Panc1 (cell line): Measurements from ENCODE around the gene ARHGAP6. TPM values are rescaled to one million over a fixed set of nuclear protein-coding genes. Genes with fewer than 3 reads are reported as not detected.

Experiments
- ATAC-seq: fragments of 200-7000 bp; cut with Tn5 transposase; 2 replicates; pipeline ENCODE4 v1.9.1; 2020; ENCODE audit warnings: mild to moderate bottlenecking, moderate library complexity
- BruUV-seq: library from RNA; stranded (reverse); fragments of 400-500 nt; replicated peaks from 2 replicates; lab custom pipeline; 2021; lab: Mats Ljungman, UMichigan
- CTCF ChIA-PET: fragments of 300-600 bp; sonication (Branson Sonifier 250); formaldehyde crosslinking; loops from one replicate; lab custom pipeline; 2022; ENCODE audit warnings: antibody characterized with exemption; lab: Charles Lee
- POLR2A ChIA-PET: fragments of 300-600 bp; sonication (Branson Sonifier 250); formaldehyde crosslinking; loops from one replicate; lab custom pipeline; 2022; ENCODE audit warnings: antibody characterized with exemption; lab: Charles Lee
- DNase-seq: peaks from one replicate; pipeline ENCODE4 v3.0.0-alpha.2; 2010; ENCODE audit warnings: low read depth, low spot score
- H3K27ac ChIP-seq: 2 replicates; pipeline ENCODE4 v1.5.1; 2011; ENCODE audit warnings: mild to moderate bottlenecking, low read length, inconsistent platforms
- H3K27me3 ChIP-seq: fragments of 200-500 bp; sonication (Bioruptor generic); 2 replicates; pipeline ENCODE4 v1.6.0; 2014; ENCODE audit warnings: low read length, inconsistent platforms; ENCODE audit not compliant: control insufficient read depth, insufficient read depth
- H3K36me3 ChIP-seq: fragments of 200-500 bp; sonication (Bioruptor generic); 2 replicates; pipeline ENCODE4 v1.5.1; 2014; ENCODE audit warnings: inconsistent platforms, mild to moderate bottlenecking, low read length, moderate library complexity; ENCODE audit not compliant: control insufficient read depth, insufficient read depth
- H3K4me1 ChIP-seq: 2 replicates; pipeline ENCODE4 v1.5.1; 2011; ENCODE audit warnings: inconsistent platforms, mild to moderate bottlenecking, low read length, moderate library complexity; ENCODE audit not compliant: control insufficient read depth, insufficient read depth
- H3K4me3 ChIP-seq, 2 experiments: 2 replicates each; pipeline ENCODE4 v1.5.1; 2011 to 2012; ENCODE audit warnings: low read depth in 2 of 2, low read length in 2 of 2, mild to moderate bottlenecking in 2 of 2, inconsistent platforms in 1 of 2, moderate library complexity in 1 of 2
- H3K9me3 ChIP-seq: fragments of 200-500 bp; sonication (Bioruptor generic); 2 replicates; pipeline ENCODE4 v1.5.1; 2014; ENCODE audit warnings: low read depth, mild to moderate bottlenecking, inconsistent platforms, low read length, moderate library complexity; ENCODE audit not compliant: control insufficient read depth, insufficient read depth
- CTCF ChIP-seq: fragments of 450-650 bp; IDR thresholded peaks from 2 replicates; pipeline ENCODE4 v1.5.1; 2017; ENCODE audit warnings: mild to moderate bottlenecking
- POLR2AphosphoS5 ChIP-seq: IDR thresholded peaks from 2 replicates; pipeline ENCODE4 v1.6.1; 2012; ENCODE audit warnings: mild to moderate bottlenecking, low read depth, low read length, moderate library complexity
- REST ChIP-seq, 2 experiments: IDR thresholded peaks; 2 replicates each; pipeline ENCODE4 v1.6.1; 2011 to 2012; ENCODE audit warnings: low read depth in 2 of 2, control low read depth in 1 of 2, low read length in 1 of 2, mild to moderate bottlenecking in 1 of 2, moderate library complexity in 1 of 2; ENCODE audit not compliant: insufficient read depth in 1 of 2
- SIN3A ChIP-seq: IDR thresholded peaks from 2 replicates; pipeline ENCODE4 v1.6.1; 2012; ENCODE audit warnings: low read depth, mild to moderate bottlenecking, low read length, moderate library complexity, borderline replicate concordance; ENCODE audit not compliant: insufficient read depth
- TCF7L2 ChIP-seq: IDR thresholded peaks from 2 replicates; pipeline ENCODE4 v1.6.1; 2011; ENCODE audit warnings: mild to moderate bottlenecking, low read depth, low read length, inconsistent platforms
- in situ Hi-C: cut with HindIII; loops from 2 replicates; pipeline ENCODE4 v1.10.0; 2016; ENCODE audit warnings: low sequenced_read_pairs, low pct_unique_long_range_greater_than_20kb
- intact Hi-C: fragments of 100-400 bp; cut with micrococcal nuclease; formaldehyde crosslinking; loops from one replicate; pipeline ENCODE4 v1.10.0; 2022; ENCODE audit not compliant: unreplicated experiment
- total RNA-seq: library from RNA; stranded (reverse); gene quantifications from one replicate; pipeline ENCODE4 v1.2.1, GENCODE V29; 2021; ENCODE audit not compliant: unreplicated experiment

Gene ARHGAP6
- total RNA-seq, 1 experiment from 2014 or later, result 0.13 TPM

- Histone ChIP-seq H3K4me1 (no peaks in the 10 kb centered on the region), H3K36me3 (no peaks in the 10 kb centered on the region), H3K4me3 (no peak overlapping the region), H3K9me3 (no peaks in the 10 kb centered on the region), H3K27me3 (no peaks in the 10 kb centered on the region), H3K27ac (no peak overlapping the region)
- no TSS peak for BruUV-seq
- POLR2A ChIA-PET, result no interaction called here
- intact Hi-C loops, result no loop called here
- CTCF ChIA-PET, result no interaction called here
- TF ChIP-seq REST (IDR thresholded peaks at IDR 0.05; ENCODE audit: insufficient read depth in 1 of 2, low read depth in 2 of 2, low read length in 1 of 2), result no peak
- no peak for TF ChIP-seq TCF7L2
- TF ChIP-seq POLR2AphosphoS5, result no peak
- no peak for TF ChIP-seq CTCF
- no peak for TF ChIP-seq SIN3A
- ATAC-seq, result no peak
- in situ Hi-C loops, result no loop called here
- no peak for DNase-seq
Measured at GRCh38 chrX:11537141-11537540, 128.6 kb downstream of the ARHGAP6 start.

DNA sequence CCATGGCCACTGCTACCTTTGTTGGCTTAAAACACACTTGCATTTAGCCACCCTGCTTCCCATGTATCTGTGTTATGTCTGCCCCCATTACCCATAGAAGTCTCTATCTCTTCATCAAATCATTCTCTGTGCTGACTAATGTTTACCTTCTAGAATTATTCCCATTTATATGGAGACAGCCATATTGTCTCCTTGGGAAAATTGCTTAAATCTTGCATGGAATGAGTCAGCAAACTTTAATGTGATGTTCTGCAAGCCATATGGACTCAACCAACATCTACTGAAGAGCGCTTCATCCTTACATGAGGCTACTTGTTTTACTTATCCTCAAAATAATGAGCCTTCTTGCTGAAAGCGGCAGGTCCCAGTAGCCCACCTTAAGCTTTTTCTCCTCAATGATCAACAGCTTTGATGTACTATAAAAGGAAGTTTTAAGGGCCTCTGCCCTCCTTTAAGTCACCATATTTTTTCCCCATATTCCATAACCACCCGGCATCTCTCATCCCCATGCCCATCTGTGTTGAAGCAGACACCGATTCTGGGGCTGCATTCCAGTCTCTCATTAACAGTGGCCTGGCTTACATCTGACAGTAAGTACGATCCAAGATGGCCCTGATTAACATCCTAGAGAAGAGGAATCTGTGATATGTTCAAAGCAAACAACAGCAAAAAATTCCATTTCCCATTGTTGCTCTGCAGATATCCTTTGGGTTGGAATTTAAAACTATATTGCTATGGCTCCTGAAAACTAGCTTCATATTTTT lies 130.4 kb downstream of the ARHGAP6 start:
- POLR2A ChIA-PET, result no interaction called here
- no peak for DNase-seq
- no peak overlapping the region for H3K4me3 ChIP-seq
- H3K9me3 ChIP-seq, result no peaks in the 10 kb centered on the region
- no peaks in the 10 kb centered on the region for H3K4me1 ChIP-seq
- H3K27ac ChIP-seq, result no peak overlapping the region
- no peaks in the 10 kb centered on the region for H3K36me3 ChIP-seq
- no peak for ATAC-seq
- no peaks in the 10 kb centered on the region for H3K27me3 ChIP-seq
- intact Hi-C loops, result no loop called here
- CTCF ChIA-PET, result no interaction called here
- in situ Hi-C loops, result no loop called here
- no TSS peak for BruUV-seq
- TF ChIP-seq SIN3A (no peak), POLR2AphosphoS5 (no peak), REST (IDR thresholded peaks at IDR 0.05; ENCODE audit: insufficient read depth in 1 of 2, low read depth in 2 of 2, low read length in 1 of 2) (no peak), CTCF (no peak), TCF7L2 (no peak)
